Measurements from ENCODE around the gene IFITM2. TPM values are rescaled to one million over a fixed set of nuclear protein-coding genes. Genes with fewer than 3 reads are reported as not detected.

IFITM2 gene
- total and polyA plus RNA-seq, 2 of the 13 experiments (the other 11 are each of a cell fraction or from before 2014, with no cell fraction given), result 13.8 to 267 TPM

DNA sequence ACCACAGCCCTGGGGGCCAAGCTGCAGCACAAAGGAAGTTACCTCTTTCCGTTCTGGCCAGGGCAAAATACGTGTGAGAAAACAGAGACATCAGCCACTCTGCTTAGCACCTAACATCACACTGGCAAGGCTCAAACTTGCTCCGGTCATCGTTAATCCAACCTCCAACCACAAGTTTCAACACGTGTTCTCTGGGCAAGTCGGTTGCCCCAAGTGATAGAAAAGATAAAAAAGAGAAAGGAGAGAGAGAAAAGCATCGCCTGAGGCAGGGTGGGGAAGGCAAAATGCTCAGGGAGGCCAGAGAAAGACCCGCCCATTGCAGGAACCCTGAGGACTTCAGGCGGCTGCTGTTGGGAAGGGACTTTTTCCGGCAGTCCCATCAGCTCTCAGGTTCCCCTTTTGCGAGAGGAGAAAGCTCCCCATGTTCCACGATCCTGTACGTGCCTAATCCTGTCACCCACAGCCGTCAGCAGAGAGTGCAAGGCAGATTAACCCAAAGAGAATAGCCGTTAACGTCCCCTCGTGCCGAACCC is 43.2 kb downstream of the IFITM2 start:
- no peaks in the 10 kb centered on the region for H4K20me1 ChIP-seq (ENCODE audit: insufficient read depth, low read length)
- WGBS (ENCODE audit: low lambda C conversion rate), result 83% methylated on average over 16 of the region's 18 CpGs
- BruUV-seq (replicated peaks), result no TSS peak
- H3K9ac ChIP-seq (ENCODE audit: insufficient read depth, low read depth, low read length), result no peak overlapping the region
- H3K9me3 ChIP-seq (ENCODE audit: low read length), result no peaks in the 10 kb centered on the region
- H2AFZ ChIP-seq (ENCODE audit: low read length), result no peak overlapping the region
- POLR2A ChIA-PET, result no interaction called here
- H3K27me3 ChIP-seq (ENCODE audit: control insufficient read depth in 1 of 2, insufficient read depth in 2 of 2, low read length in 2 of 2), result no peaks in the 10 kb centered on the region; a peak in 1 of 5 replicates
- H3K4me3 ChIP-seq (replicated peaks in 1 of 3; ENCODE audit: insufficient read depth in 1 of 3, low read depth in 2 of 3, low read length in 3 of 3), result no peak overlapping the region
- ATAC-seq (no peak), DNase-seq (ENCODE audit: low spot score) (no peak), FAIRE-seq (no peak)
- no peak overlapping the region for H3K4me2 ChIP-seq (ENCODE audit: low read depth, low read length)
- no peaks in the 10 kb centered on the region for H3K36me3 ChIP-seq (replicated peaks in 1 of 2; ENCODE audit: control insufficient read depth in 1 of 2, insufficient read depth in 2 of 2, low read length in 2 of 2)
- in situ Hi-C loops (cut with HindIII; ENCODE audit: extremely low pct_ligation_motif_present, low pct_unique_long_range_greater_than_20kb), result no loop called here
- CTCF ChIA-PET (ENCODE audit: low intra/inter-chr PET ratio, low total read pairs), result no interaction called here
- no peaks in the 10 kb centered on the region for H3K79me2 ChIP-seq (ENCODE audit: insufficient read depth, low read length)
- no peak overlapping the region for H3K27ac ChIP-seq (ENCODE audit: extremely low read length, insufficient read depth, low read length)
- TF ChIP-seq NFE2 (CRISPR knock-in tag; IDR thresholded peaks at IDR 0.05) (no peak), ZBTB38 (CRISPR knock-in tag; IDR thresholded peaks at IDR 0.05) (peak; percentile 32; the same call in 1 of the 2 replicates)
- intact Hi-C loops (cut with micrococcal nuclease; ENCODE audit: unreplicated experiment), result no loop called here
- H3K4me1 ChIP-seq (ENCODE audit: insufficient read depth, low read length), result peaks cover 62% of the 10 kb centered on the region

GRCh38 chr11:351411-351810 is 43.8 kb downstream of the IFITM2 start:
- H3K27ac ChIP-seq (ENCODE audit: extremely low read length, insufficient read depth, low read length), result no peak overlapping the region
- TF ChIP-seq PAX8 (CRISPR knock-in tag; IDR thresholded peaks at IDR 0.05; ENCODE audit: borderline replicate concordance) (no peak), GATAD2A (CRISPR knock-in tag; IDR thresholded peaks at IDR 0.05) (no peak), ATF4 (CRISPR knock-in tag; IDR thresholded peaks at IDR 0.05) (no peak), SP140L (CRISPR knock-in tag; IDR thresholded peaks at IDR 0.05; ENCODE audit: borderline replicate concordance) (no peak), NFATC3 (CRISPR knock-in tag; IDR thresholded peaks at IDR 0.05) (no peak), ZNF281 (CRISPR knock-in tag; IDR thresholded peaks at IDR 0.05; ENCODE audit: borderline replicate concordance) (no peak)
- TF ChIP-seq, protein P1, sequence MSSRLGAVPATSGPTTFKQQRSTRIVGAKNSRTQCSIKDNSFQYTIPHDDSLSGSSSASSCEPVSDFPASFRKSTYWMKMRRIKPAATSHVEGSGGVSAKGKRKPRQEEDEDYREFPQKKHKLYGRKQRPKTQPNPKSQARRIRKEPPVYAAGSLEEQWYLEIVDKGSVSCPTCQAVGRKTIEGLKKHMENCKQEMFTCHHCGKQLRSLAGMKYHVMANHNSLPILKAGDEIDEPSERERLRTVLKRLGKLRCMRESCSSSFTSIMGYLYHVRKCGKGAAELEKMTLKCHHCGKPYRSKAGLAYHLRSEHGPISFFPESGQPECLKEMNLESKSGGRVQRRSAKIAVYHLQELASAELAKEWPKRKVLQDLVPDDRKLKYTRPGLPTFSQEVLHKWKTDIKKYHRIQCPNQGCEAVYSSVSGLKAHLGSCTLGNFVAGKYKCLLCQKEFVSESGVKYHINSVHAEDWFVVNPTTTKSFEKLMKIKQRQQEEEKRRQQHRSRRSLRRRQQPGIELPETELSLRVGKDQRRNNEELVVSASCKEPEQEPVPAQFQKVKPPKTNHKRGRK (CRISPR knock-in tag; IDR thresholded peaks at IDR 0.05), result no peak

More at GRCh38 chr11:351411-351810, 43.8 kb downstream of the IFITM2 start:
- CTCF ChIA-PET (ENCODE audit: low intra/inter-chr PET ratio, low total read pairs), result no interaction called here
- Histone ChIP-seq H4K20me1 (ENCODE audit: insufficient read depth, low read length) (no peaks in the 10 kb centered on the region), H3K9me3 (ENCODE audit: low read length) (no peaks in the 10 kb centered on the region), H3K36me3 (replicated peaks in 1 of 2; ENCODE audit: control insufficient read depth in 1 of 2, insufficient read depth in 2 of 2, low read length in 2 of 2) (no peaks in the 10 kb centered on the region), H3K4me1 (ENCODE audit: insufficient read depth, low read length) (peaks cover 62% of the 10 kb centered on the region), H3K4me2 (ENCODE audit: low read depth, low read length) (no peak overlapping the region), H2AFZ (ENCODE audit: low read length) (no peak overlapping the region), H3K79me2 (ENCODE audit: insufficient read depth, low read length) (no peaks in the 10 kb centered on the region), H3K27me3 (ENCODE audit: control insufficient read depth in 1 of 2, insufficient read depth in 2 of 2, low read length in 2 of 2) (no peaks in the 10 kb centered on the region; a peak in 1 of 5 replicates), H3K9ac (ENCODE audit: insufficient read depth, low read depth, low read length) (no peak overlapping the region), H3K4me3 (replicated peaks in 1 of 3; ENCODE audit: insufficient read depth in 1 of 3, low read depth in 2 of 3, low read length in 3 of 3) (no peak overlapping the region)
- intact Hi-C loops (cut with micrococcal nuclease; ENCODE audit: unreplicated experiment), result no loop called here
- ATAC-seq, result no peak
- DNase-seq (ENCODE audit: low spot score), result no peak
- POLR2A ChIA-PET, result no interaction called here
- 97% methylated on average over 14 of the region's 14 CpGs for WGBS (ENCODE audit: low lambda C conversion rate)
- no TSS peak for BruUV-seq (replicated peaks)
- no peak for FAIRE-seq
- in situ Hi-C loops (cut with HindIII; ENCODE audit: extremely low pct_ligation_motif_present, low pct_unique_long_range_greater_than_20kb), result no loop called here

All from HepG2 (cell line).